ENCODE results near the gene AOC1.

Gene AOC1

GRCh38 chr7:150835019-150835418, 17.3 kb upstream of the AOC1 start:
- no peak for DNase-seq

- DNase-seq = no peak
Observed at GRCh38 chr7:150835702-150836280, 16.5 kb upstream of the AOC1 start.

GRCh38 chr7:150838965-150839650, 13.2 kb upstream of the AOC1 start:
- no peak for DNase-seq

GRCh38 chr7:150842018-150842417, 10.3 kb upstream of the AOC1 start:
- DNase-seq = no peak

- no peak for DNase-seq
Observed at GRCh38 chr7:150842716-150843115, 9.6 kb upstream of the AOC1 start.

GRCh38 chr7:150845421-150845861, 6.9 kb upstream of the AOC1 start:
- DNase-seq = no peak

- no peak for DNase-seq
Observed at GRCh38 chr7:150846291-150847115, 5.8 kb upstream of the AOC1 start.

GRCh38 chr7:150847536-150847935, 4.8 kb upstream of the AOC1 start:
- no peak for DNase-seq

- DNase-seq = no peak
Observed at GRCh38 chr7:150848111-150848510, 4.2 kb upstream of the AOC1 start.

GRCh38 chr7:150848561-150849115, 3.7 kb upstream of the AOC1 start:
- DNase-seq = no peak

GRCh38 chr7:150849204-150849775, 3.0 kb upstream of the AOC1 start:
- DNase-seq = no peak

GRCh38 chr7:150850273-150850672, 2.0 kb upstream of the AOC1 start:
- no peak for DNase-seq

- no peak for DNase-seq
Observed at GRCh38 chr7:150851492-150852370, 586 bp upstream of the AOC1 start.

GRCh38 chr7:150854066-150855000, 2.0 kb downstream of the AOC1 start:
- DNase-seq = no peak

- no peak for DNase-seq
Observed at GRCh38 chr7:150855046-150855445, 2.7 kb downstream of the AOC1 start.

- DNase-seq = no peak
Observed at GRCh38 chr7:150855476-150856302, 3.4 kb downstream of the AOC1 start.

GRCh38 chr7:150856303-150857275, 4.3 kb downstream of the AOC1 start:
- DNase-seq = no peak

- DNase-seq = no peak
Observed at GRCh38 chr7:150857276-150858055, 5.1 kb downstream of the AOC1 start.

All from SHP77 (cell line).